C4-2B (cell line): Measurements from ENCODE around the gene LPP.

ENCODE experiments used
- H3K27ac ChIP-seq: fragments of 450-650 bp; 2 replicates; pipeline ENCODE4 v1.5.1; 2017
- CTCF ChIP-seq: fragments of 450-650 bp; conservative IDR thresholded peaks from 2 replicates; pipeline ENCODE4 v1.5.1; 2017; ENCODE audit warnings: mild to moderate bottlenecking
- ZFX ChIP-seq: fragments of 450-650 bp; IDR thresholded peaks from 2 replicates; pipeline ENCODE4 v1.6.1; 2017

LPP gene

DNA sequence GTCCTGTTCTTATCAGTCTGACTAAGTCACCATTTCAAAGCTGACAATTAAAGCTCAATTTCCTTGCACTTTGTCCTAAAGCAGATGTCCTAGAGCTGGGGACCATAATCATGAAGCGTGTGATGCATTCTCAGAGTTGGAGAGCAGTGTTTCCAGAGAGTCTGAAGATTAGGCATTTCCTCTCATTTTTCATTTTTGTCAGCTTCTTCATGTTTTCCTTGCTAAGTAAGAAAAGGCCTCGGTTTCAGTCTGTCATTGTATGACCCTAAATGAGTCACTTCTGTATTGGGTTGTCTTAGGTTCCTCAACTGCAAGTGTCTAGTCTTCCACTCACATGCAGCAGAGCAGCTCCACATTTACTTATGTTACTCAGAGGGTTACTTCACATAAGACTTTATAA lies 760.6 kb downstream of the LPP start:
- TF ChIP-seq CTCF (no peak), ZFX (no peak)
- H3K27ac ChIP-seq, result no peak overlapping the region

GRCh38 chr3:188915127-188915526 lies 761.2 kb downstream of the LPP start:
- TF ChIP-seq ZFX, result no peak
- no peak for TF ChIP-seq CTCF

GRCh38 chr3:188916934-188917401 lies 763.0 kb downstream of the LPP start:
- no peak overlapping the region for H3K27ac ChIP-seq
- TF ChIP-seq CTCF (no peak), ZFX (no peak)

More at GRCh38 chr3:188915127-188915526, 761.2 kb downstream of the LPP start:
- H3K27ac ChIP-seq, result no peak overlapping the region

DNA sequence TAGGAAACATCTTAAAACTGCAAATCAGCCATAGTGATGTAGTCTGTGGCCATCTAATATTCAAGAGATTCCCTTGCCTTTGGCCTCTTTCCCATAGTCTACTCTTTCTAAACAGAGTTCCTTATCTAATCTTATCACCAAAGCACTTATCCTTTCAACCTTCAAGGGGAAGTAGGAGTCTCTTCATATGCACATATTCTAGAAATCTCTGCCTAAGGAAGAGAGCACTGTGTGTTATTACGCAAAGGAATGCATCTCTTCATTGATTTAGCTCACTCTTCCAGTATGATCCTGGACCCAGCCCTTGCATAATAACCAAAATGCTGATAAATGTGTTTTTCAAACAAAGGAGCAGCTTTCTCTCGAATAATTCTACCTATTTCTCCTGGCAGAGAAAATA lies 764.1 kb downstream of the LPP start:
- TF ChIP-seq CTCF (no peak), ZFX (no peak)
- no peak overlapping the region for H3K27ac ChIP-seq

GRCh38 chr3:188923671-188924070 lies 769.7 kb downstream of the LPP start:
- no peak for TF ChIP-seq CTCF
- H3K27ac ChIP-seq, result no peak overlapping the region

- TF ChIP-seq CTCF (no peak), ZFX (no peak)
- no peak overlapping the region for H3K27ac ChIP-seq
These were observed 771.4 kb downstream of the LPP start for GRCh38 chr3:188925376-188925775.

- no peak overlapping the region for H3K27ac ChIP-seq
- TF ChIP-seq CTCF (no peak), ZFX (no peak)
These were observed 772.2 kb downstream of the LPP start for GRCh38 chr3:188926111-188926510.
